Stomach (tissue), 9 donors: ENCODE measurements around the gene MZB1. TPM values are rescaled to one million over a fixed set of nuclear protein-coding genes. Genes with fewer than 3 reads are reported as not detected.

Source experiments
- DNase-seq, 2 donors: peaks; one replicate each; pipeline versions ENCODE4 v3.0.0 to v3.0.0-alpha.2; 2013 to 2019
- H3K27ac ChIP-seq, 5 donors: fragments of 200-600 bp in 4 of 5; sonication (generic) in 4 of 5; one replicate each; pipeline ENCODE4 v1.5.1; 2013 to 2019; ENCODE audit warnings: mild to moderate bottlenecking in 1 of 5, moderate library complexity in 1 of 5
- H3K27me3 ChIP-seq, 3 donors: fragments of 200-600 bp; sonication (generic); one replicate each; pipeline ENCODE4 v1.5.1; 2017 to 2019; ENCODE audit warnings: mixed run types in 1 of 3
- H3K36me3 ChIP-seq, 4 donors: fragments of 200-600 bp; sonication (generic); 1 replicate in 3 of 4; 2 replicates in 1 of 4; pipeline ENCODE4 v1.5.1; 2016 to 2019
- H3K4me1 ChIP-seq, 4 donors: fragments of 200-600 bp; sonication (generic); one replicate each; pipeline ENCODE4 v1.5.1; 2016 to 2019
- H3K4me3 ChIP-seq, 4 donors: fragments of 200-600 bp; sonication (generic) in 3 of 4; one replicate each; pipeline ENCODE4 v1.5.1; 2016 to 2019; ENCODE audit warnings: mild to moderate bottlenecking in 1 of 4
- H3K9me3 ChIP-seq, 4 donors: fragments of 200-600 bp; sonication (generic); one replicate each; pipeline ENCODE4 v1.5.1; 2016 to 2019
- EP300 ChIP-seq: sonication (generic); formaldehyde crosslinking; IDR thresholded peaks from one replicate; pipeline ENCODE4 v1.6.1; 2017; ENCODE audit warnings: antibody characterized with exemption
- POLR2A ChIP-seq, 4 donors: fragments of 450-650 bp; IDR thresholded peaks; one replicate each; pipeline ENCODE4 v1.6.1; 2016; ENCODE audit warnings: antibody characterized with exemption in 4 of 4, control low read depth in 2 of 4, mild to moderate bottlenecking in 1 of 4, moderate library complexity in 1 of 4
- POLR2AphosphoS5 ChIP-seq, 3 donors: sonication (generic); formaldehyde crosslinking; IDR thresholded peaks; one replicate each; pipeline ENCODE4 v1.6.1; 2016; ENCODE audit warnings: antibody characterized with exemption in 3 of 3
- WGBS, 5 donors: extraction: QIAGEN DNeasy Blood & Tissue Kit in 3 of 5; methylation state at CpG; one replicate each; pipeline versions ENCODE4 v1.1.5 to v1.1.7; 2013 to 2018; 5-methylcytosine and 5-hydroxymethylcytosine counted together
- intact Hi-C: fragments of 100-400 bp; cut with DNase I; formaldehyde crosslinking; loops from one replicate; pipeline ENCODE4 v1.15.1; 2023; ENCODE audit warnings: low total_unique reads
- polyA plus RNA-seq, 3 donors: library from polyadenylated mRNA; stranded (reverse); fragments of 200-250 nt; gene quantifications; one replicate each; pipeline ENCODE4 v1.2.3, GENCODE V29; 2013
- total RNA-seq, 5 donors: library from RNA; depleted of rRNA; stranded (reverse); fragments of >200 nt; gene quantifications; one replicate each; pipeline versions ENCODE4 v1.1.0 to v1.2.3, GENCODE V29; 2014 to 2016
- TF ChIP-seq, protein P1 (sequence below), 7 experiments: fragments of 450-650 bp in 4 of 7; fragments of 200-600 bp in 3 of 7; sonication (generic) in 3 of 7; IDR thresholded peaks; one replicate each; pipeline ENCODE4 v1.5.1; 2016 to 2019; ENCODE audit warnings: antibody characterized with exemption in 7 of 7, control low read depth in 2 of 7, mild to moderate bottlenecking in 1 of 7
- donor health status: healthy with polysubstance abuse.
- donor health status: Bipolar disorder and iron deficiency.
- donor health status: healthy.

The MZB1 gene
- total and polyA plus RNA-seq, 8 donors, result 1.1 to 15.8 (median 7.6) TPM; not detected in 1

- WGBS, 5 donors, result 4 to 8% (median 7%) methylated on average over 13 to 77 of the region's 77 CpGs
- Histone ChIP-seq H3K36me3 (no peaks in the 10 kb centered on the region), H3K4me3 (peak overlapping the region; percentile 39 to 62 (median 51)), H3K27me3 (peaks cover 0 to 42% (median 0%) of the 10 kb centered on the region in 3 donors), H3K9me3 (no peaks in the 10 kb centered on the region), H3K27ac (peak overlapping the region; percentile 5 to 78 (median 71)), H3K4me1 (peaks cover 27 to 69% (median 61%) of the 10 kb centered on the region in 4 donors)
- peak; percentile 75 to 89 for DNase-seq
- intact Hi-C loops, result no loop called here
- TF ChIP-seq EP300, result no peak
- TF ChIP-seq, protein P1, sequence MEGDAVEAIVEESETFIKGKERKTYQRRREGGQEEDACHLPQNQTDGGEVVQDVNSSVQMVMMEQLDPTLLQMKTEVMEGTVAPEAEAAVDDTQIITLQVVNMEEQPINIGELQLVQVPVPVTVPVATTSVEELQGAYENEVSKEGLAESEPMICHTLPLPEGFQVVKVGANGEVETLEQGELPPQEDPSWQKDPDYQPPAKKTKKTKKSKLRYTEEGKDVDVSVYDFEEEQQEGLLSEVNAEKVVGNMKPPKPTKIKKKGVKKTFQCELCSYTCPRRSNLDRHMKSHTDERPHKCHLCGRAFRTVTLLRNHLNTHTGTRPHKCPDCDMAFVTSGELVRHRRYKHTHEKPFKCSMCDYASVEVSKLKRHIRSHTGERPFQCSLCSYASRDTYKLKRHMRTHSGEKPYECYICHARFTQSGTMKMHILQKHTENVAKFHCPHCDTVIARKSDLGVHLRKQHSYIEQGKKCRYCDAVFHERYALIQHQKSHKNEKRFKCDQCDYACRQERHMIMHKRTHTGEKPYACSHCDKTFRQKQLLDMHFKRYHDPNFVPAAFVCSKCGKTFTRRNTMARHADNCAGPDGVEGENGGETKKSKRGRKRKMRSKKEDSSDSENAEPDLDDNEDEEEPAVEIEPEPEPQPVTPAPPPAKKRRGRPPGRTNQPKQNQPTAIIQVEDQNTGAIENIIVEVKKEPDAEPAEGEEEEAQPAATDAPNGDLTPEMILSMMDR (IDR thresholded peaks at IDR 0.05), result peak in 5 of 7 experiments; percentile 29 to 61 (median 56)
- no peak for TF ChIP-seq POLR2A (IDR thresholded peaks at IDR 0.05)
Measured at GRCh38 chr5:139392678-139393496, 3.2 kb upstream of the MZB1 start.

GRCh38 chr5:139392324-139392677 lies 2.6 kb upstream of the MZB1 start:
- Histone ChIP-seq H3K4me1 (peaks cover 29 to 73% (median 64%) of the 10 kb centered on the region in 4 donors), H3K27me3 (peaks cover 0 to 42% (median 0%) of the 10 kb centered on the region in 3 donors), H3K4me3 (peak overlapping the region; percentile 39 to 62 (median 51)), H3K9me3 (no peaks in the 10 kb centered on the region), H3K36me3 (no peaks in the 10 kb centered on the region), H3K27ac (peak overlapping the region; percentile 5 to 78 (median 71))
- intact Hi-C loops, result no loop called here
- TF ChIP-seq EP300 (no peak), POLR2A (IDR thresholded peaks at IDR 0.05) (no peak), POLR2AphosphoS5 (IDR thresholded peaks at IDR 0.05) (no peak)
- TF ChIP-seq, protein P1 (IDR thresholded peaks at IDR 0.05), result no peak
- no peak for DNase-seq
- 2 to 15% (median 7%) methylated on average over 17 to 36 of the region's 36 CpGs for WGBS, 5 donors

DNA sequence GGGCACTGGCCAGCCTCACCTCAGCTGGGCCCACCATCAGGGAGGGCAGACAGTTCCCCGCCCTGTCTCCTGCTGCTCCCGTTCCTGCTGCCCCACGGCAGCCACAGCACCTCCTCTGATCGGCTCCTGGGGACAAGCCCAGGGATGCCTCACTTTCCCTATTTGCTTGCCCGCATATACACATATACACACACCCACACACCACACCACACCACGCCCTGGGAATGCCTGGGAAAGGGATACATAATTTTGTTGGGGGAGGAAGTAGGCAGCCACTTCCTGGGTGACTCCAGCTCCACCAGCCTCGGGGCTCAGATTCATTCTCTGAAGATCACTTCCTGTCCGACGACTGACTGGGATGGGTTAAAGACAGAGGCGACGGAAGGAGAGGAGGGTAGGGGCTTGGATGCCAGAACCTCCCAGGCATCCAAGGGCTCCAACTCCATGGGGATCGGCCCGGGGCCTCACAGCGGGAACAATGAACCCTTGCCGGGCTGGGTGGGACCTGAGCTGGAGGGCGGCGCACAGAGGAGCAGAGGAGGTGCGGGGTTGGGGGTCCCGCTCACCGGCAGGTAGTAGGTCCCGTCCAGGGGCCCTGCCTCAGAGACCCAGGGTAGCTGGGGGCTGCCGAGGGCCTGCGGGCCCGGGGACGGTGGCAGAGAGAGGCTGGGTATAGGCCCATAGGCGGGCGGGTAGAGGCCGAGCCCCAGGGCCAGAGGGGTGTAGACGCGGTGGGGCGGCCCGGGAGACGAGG lies 2.0 kb upstream of the MZB1 start:
- Histone ChIP-seq H3K27me3 (peaks cover 0 to 42% (median 0%) of the 10 kb centered on the region in 3 donors), H3K9me3 (no peaks in the 10 kb centered on the region), H3K4me1 (peaks cover 29 to 73% (median 64%) of the 10 kb centered on the region in 4 donors), H3K27ac (peak overlapping the region; percentile 49 to 78 (median 71)), H3K36me3 (no peaks in the 10 kb centered on the region), H3K4me3 (peak overlapping the region; percentile 39 to 62 (median 51))
- 15 to 43% (median 30%) methylated on average over 30 to 33 of the region's 33 CpGs for WGBS, 5 donors
- intact Hi-C loops, result no loop called here
- TF ChIP-seq POLR2AphosphoS5 (IDR thresholded peaks at IDR 0.05) (peak in 1 of 3 donors; percentile 12), POLR2A (IDR thresholded peaks at IDR 0.05) (no peak)
- DNase-seq, result peak in 1 of 2 donors; percentile 54

DNA sequence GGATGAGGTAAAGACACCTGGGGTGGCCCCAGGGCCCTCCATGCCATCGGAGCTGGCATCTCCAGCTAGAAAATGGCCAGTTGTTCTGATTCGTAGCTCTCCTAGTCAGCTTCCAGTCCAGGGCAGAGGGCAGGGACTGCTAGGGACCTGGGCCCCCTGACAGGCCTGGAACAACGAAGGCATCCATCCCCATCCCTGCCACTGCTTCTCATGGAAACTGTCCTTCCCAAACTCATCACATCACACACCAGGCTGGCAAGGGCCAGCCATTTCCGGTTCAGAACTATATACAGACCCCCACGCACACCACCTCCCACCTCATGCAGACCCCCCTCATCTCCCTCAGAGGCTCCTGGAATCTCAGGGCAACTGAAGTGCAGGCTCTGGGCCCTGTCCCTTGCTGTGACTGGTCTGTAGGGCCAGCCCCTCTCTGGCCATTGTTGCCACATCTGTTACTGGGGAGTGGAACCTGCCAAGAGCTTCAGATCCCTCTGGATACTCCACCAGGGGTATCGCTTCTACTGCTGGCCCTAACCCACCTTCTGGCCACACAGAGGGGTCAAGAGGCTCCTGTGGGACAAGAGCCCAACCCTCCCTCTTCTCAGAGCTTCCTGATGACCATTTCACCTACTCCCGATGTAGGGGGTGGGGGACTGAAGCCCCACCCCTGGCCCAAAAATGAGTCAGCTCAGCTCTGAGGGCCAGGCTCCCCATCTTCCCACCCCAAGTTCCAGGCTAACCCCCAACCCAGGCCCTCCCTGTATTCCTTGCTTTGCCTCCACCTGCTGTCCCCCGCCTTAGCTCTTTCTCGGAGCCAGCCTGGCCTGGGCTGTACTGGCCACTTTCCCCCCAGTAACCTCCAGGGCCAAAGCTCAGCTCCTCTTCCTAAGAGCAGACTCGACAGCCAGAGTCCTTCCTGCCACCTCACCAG lies 1.2 kb upstream of the MZB1 start:
- Histone ChIP-seq H3K4me3 (peak overlapping the region in 1 of 4 donors; percentile 62), H3K36me3 (no peaks in the 10 kb centered on the region), H3K27ac (peak overlapping the region; percentile 49 to 78 (median 71)), H3K4me1 (peaks cover 29 to 73% (median 64%) of the 10 kb centered on the region in 4 donors), H3K9me3 (no peaks in the 10 kb centered on the region), H3K27me3 (peaks cover 0 to 42% (median 0%) of the 10 kb centered on the region in 3 donors)
- WGBS, 5 donors, result 68 to 79% (median 77%) methylated on average over 8 to 10 of the region's 10 CpGs
- intact Hi-C loops, result no loop called here
- no peak for DNase-seq
- TF ChIP-seq EP300 (no peak), POLR2AphosphoS5 (IDR thresholded peaks at IDR 0.05) (no peak), POLR2A (IDR thresholded peaks at IDR 0.05) (no peak)
- TF ChIP-seq, protein P1 (IDR thresholded peaks at IDR 0.05), result no peak
